HL-60/S4 treated with retinoic acid at 250 ng/mL for 4 days and 3 days (cell line): ENCODE results near the gene WDR31.

ENCODE experiments used
- in situ Hi-C: fragments of 300-500 bp; cut with MboI; formaldehyde crosslinking; loops from 2 replicates; pipeline ENCODE4 v1.7.0; 2022; ENCODE audit warnings: low sequenced_read_pairs

WDR31 gene

GRCh38 chr9:113341712-113342410 is 1.8 kb upstream of the WDR31 start:
- in situ Hi-C loops = no loop called here

GRCh38 chr9:113337714-113338113 is 2.4 kb downstream of the WDR31 start:
- in situ Hi-C loops = no loop called here

- in situ Hi-C loops = no loop called here
Measured at GRCh38 chr9:113331780-113332179, 8.3 kb downstream of the WDR31 start.

GRCh38 chr9:113328045-113328782 is 11.9 kb downstream of the WDR31 start:
- in situ Hi-C loops = no loop called here

GRCh38 chr9:113326230-113326629 is 13.8 kb downstream of the WDR31 start:
- in situ Hi-C loops = no loop called here

- in situ Hi-C loops = no loop called here
Measured at GRCh38 chr9:113322671-113323070, 17.4 kb downstream of the WDR31 start.

- in situ Hi-C loops = no loop called here
Measured at GRCh38 chr9:113320051-113320450, 20.0 kb downstream of the WDR31 start.

GRCh38 chr9:113319054-113319453 is 21.0 kb downstream of the WDR31 start:
- in situ Hi-C loops = no loop called here

- in situ Hi-C loops = no loop called here
Measured at GRCh38 chr9:113317777-113318176, 22.3 kb downstream of the WDR31 start.

GRCh38 chr9:113316030-113316429 is 24.0 kb downstream of the WDR31 start:
- in situ Hi-C loops = no loop called here

- in situ Hi-C loops = no loop called here
Measured at GRCh38 chr9:113315231-113315630, 24.8 kb downstream of the WDR31 start.

GRCh38 chr9:113313261-113313660 is 26.8 kb downstream of the WDR31 start:
- in situ Hi-C loops = no loop called here

GRCh38 chr9:113311961-113312360 is 28.1 kb downstream of the WDR31 start:
- in situ Hi-C loops = no loop called here

- in situ Hi-C loops = no loop called here
Measured at GRCh38 chr9:113310538-113310937, 29.5 kb downstream of the WDR31 start.

- in situ Hi-C loops = no loop called here
Measured at GRCh38 chr9:113309204-113309813, 30.8 kb downstream of the WDR31 start.

- in situ Hi-C loops = no loop called here
Measured at GRCh38 chr9:113307396-113307975, 32.6 kb downstream of the WDR31 start.

GRCh38 chr9:113306566-113306965 is 33.5 kb downstream of the WDR31 start:
- in situ Hi-C loops = no loop called here

GRCh38 chr9:113302792-113303418 is 37.2 kb downstream of the WDR31 start, which contains the start of gene RNF183:
Gene RNF183 (minus strand): TSS chr9:113303376. CDS start chr9:113298184, 5,192 bp downstream.
- in situ Hi-C loops = no loop called here

GRCh38 chr9:113301548-113301947 is 38.5 kb downstream of the WDR31 start:
- in situ Hi-C loops = no loop called here

GRCh38 chr9:113299800-113300292 is 40.2 kb downstream of the WDR31 start:
- in situ Hi-C loops = no loop called here
